Measurements from ENCODE around the gene ATP8B3.
A peak's percentile ranks its signal among the peaks of the same experiment; 100 is the strongest.

The ATP8B3 gene

GRCh38 chr19:1811472-1811894, 593 bp downstream of the ATP8B3 start (continued):
- TF ChIP-seq REST (tag by site-specific recombination; IDR thresholded peaks at IDR 0.05) (no peak), TSHZ1 (tag by site-specific recombination; IDR thresholded peaks at IDR 0.05; ENCODE audit: borderline replicate concordance) (no peak), ZBTB21 (tag by site-specific recombination; IDR thresholded peaks at IDR 0.05) (no peak), OVOL3 (tag by site-specific recombination; IDR thresholded peaks at IDR 0.05) (no peak), ZNF26 (tag by site-specific recombination; IDR thresholded peaks at IDR 0.05) (no peak), ZNF23 (tag by site-specific recombination; IDR thresholded peaks at IDR 0.05; ENCODE audit: borderline replicate concordance) (no peak), REPIN1 (tag by site-specific recombination; IDR thresholded peaks at IDR 0.05; ENCODE audit: low read depth) (no peak), PRDM10 (tag by site-specific recombination; IDR thresholded peaks at IDR 0.05) (0 out of 2 replicates have a peak, but pooled peaks have one; percentile 24), KLF10 (tag by site-specific recombination; IDR thresholded peaks at IDR 0.05) (no peak), KLF17 (tag by site-specific recombination; IDR thresholded peaks at IDR 0.05) (peak; percentile 79), ZNF169 (tag by site-specific recombination; IDR thresholded peaks at IDR 0.05) (no peak), ZNF157 (tag by site-specific recombination; IDR thresholded peaks at IDR 0.05) (no peak), ZNF529 (tag by site-specific recombination; IDR thresholded peaks at IDR 0.05; ENCODE audit: insufficient replicate concordance) (no peak), ZNF623 (tag by site-specific recombination; IDR thresholded peaks at IDR 0.05) (no peak), ZNF544 (tag by site-specific recombination; IDR thresholded peaks at IDR 0.05) (no peak), ZFP3 (tag by site-specific recombination; IDR thresholded peaks at IDR 0.05; ENCODE audit: low read depth) (no peak), ZEB2 (tag by site-specific recombination; IDR thresholded peaks at IDR 0.05) (peak; percentile 67; the same call in 1 of the 2 replicates), TCF7L2 (IDR thresholded peaks at IDR 0.05; ENCODE audit: borderline replicate concordance, low read depth, low read length) (no peak), ZNF404 (tag by site-specific recombination; IDR thresholded peaks at IDR 0.05) (no peak), ZNF114 (tag by site-specific recombination; IDR thresholded peaks at IDR 0.05) (no peak), SCRT2 (tag by site-specific recombination; IDR thresholded peaks at IDR 0.05) (no peak), ZNF146 (tag by site-specific recombination; IDR thresholded peaks at IDR 0.05) (no peak), ZNF48 (tag by site-specific recombination; IDR thresholded peaks at IDR 0.05) (no peak), ZNF600 (tag by site-specific recombination; IDR thresholded peaks at IDR 0.05) (no peak; the same call in 1 of the 2 replicates), YY2 (tag by site-specific recombination; IDR thresholded peaks at IDR 0.05) (no peak), ZNF76 (tag by site-specific recombination; IDR thresholded peaks at IDR 0.05; ENCODE audit: borderline replicate concordance, low read depth) (no peak), GLIS1 (tag by site-specific recombination; IDR thresholded peaks at IDR 0.05) (peak; percentile 66), KLF9 (tag by site-specific recombination; IDR thresholded peaks at IDR 0.05; ENCODE audit: low read depth) (no peak), ZNF664 (tag by site-specific recombination; IDR thresholded peaks at IDR 0.05) (no peak)

Data from HEK293 (cell line).